ENCODE data around the gene FGF14. TPM values are rescaled to one million over a fixed set of nuclear protein-coding genes. Genes with fewer than 3 reads are reported as not detected.

FGF14 gene
- total RNA-seq, 4 donors from 2014 or later = 0.12 to 3.5 (median 1.3) TPM

DNA sequence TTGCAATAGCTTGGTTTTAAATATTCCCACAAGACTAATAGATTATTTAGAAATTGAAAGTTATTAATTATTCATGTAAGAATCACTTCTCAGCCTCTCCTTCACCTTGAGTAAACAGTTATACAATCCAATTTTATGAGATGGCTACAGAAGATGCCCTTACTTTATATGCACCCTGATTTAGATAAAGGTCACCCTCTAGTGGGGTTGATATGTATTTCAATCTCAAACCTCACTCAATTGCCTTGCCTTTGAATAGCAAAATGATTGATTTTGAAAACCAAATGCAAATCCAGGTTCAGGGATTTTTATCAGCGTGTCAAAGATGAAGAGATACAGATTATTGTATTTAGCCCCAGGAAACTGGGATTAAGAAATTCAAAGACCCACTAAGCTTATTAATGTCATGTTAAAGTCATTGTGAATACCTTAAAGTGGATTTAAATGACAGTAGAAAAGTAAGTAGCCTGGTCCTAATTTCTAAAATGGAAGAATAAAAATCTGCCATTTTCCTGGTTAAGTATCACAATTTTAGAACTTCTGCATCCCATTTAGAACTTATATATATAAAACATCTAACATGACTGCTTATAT, 644.3 kb downstream of the FGF14 start:
- DNase-seq (ENCODE audit: low spot score) = no peak
- TF ChIP-seq, protein P1, sequence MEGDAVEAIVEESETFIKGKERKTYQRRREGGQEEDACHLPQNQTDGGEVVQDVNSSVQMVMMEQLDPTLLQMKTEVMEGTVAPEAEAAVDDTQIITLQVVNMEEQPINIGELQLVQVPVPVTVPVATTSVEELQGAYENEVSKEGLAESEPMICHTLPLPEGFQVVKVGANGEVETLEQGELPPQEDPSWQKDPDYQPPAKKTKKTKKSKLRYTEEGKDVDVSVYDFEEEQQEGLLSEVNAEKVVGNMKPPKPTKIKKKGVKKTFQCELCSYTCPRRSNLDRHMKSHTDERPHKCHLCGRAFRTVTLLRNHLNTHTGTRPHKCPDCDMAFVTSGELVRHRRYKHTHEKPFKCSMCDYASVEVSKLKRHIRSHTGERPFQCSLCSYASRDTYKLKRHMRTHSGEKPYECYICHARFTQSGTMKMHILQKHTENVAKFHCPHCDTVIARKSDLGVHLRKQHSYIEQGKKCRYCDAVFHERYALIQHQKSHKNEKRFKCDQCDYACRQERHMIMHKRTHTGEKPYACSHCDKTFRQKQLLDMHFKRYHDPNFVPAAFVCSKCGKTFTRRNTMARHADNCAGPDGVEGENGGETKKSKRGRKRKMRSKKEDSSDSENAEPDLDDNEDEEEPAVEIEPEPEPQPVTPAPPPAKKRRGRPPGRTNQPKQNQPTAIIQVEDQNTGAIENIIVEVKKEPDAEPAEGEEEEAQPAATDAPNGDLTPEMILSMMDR (IDR thresholded peaks at IDR 0.05) = no peak
- no peak for ATAC-seq (ENCODE audit: low FRiP score)

DNA sequence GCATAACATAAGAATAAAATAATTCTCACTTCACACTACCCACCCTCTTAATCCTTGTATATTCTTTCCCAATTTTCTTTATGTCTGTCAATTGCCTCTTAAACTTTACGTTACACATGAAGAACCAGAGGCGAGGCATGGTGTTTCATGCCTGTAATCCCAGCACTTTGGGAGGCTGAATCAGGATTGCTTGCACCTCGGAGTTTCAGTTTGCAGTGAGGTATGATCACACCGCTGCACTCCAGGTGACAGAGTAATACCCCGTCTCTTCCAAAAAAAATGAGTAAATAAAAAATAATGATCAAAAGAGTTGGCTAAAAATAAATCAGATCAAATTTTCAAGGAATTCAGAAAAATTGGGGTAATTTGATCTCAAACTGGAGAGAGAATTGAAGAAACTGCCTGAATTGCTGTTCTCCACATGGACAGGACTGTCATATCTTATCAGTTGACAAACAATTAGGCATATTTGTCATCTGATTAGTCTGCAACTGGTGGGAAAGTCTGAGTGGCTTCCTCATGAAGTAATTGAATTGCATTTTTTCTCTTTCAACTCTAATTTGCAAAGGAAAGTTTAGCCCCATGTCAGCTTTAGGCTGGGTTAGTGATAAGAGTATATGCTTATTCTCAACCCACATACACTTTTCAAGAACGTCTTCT, 646.5 kb downstream of the FGF14 start:
- DNase-seq (ENCODE audit: low spot score) (no peak), ATAC-seq (ENCODE audit: low FRiP score) (no peak)
- TF ChIP-seq, protein P1 (IDR thresholded peaks at IDR 0.05) = no peak

DNA sequence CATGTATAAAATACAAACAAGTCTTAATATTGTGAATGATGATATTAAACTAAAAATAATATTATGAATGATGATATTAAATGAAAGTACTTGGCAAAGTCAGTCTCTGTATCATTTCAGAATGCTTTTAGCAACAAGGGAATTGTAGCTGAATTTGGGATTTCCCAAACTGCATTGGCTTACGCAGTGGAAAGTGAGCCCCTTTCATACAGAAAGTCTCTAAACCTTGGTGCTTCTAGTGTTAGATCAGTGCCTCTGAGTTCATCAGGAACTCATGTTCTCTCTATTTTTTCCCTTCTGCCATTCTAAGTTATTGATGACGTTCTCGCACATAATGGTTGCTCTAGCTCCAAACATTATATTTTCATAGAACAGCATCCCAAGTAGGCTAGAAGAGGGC, 649.4 kb downstream of the FGF14 start:
- ATAC-seq (ENCODE audit: low FRiP score) (no peak), DNase-seq (ENCODE audit: low spot score) (no peak)
- TF ChIP-seq, protein P1 (IDR thresholded peaks at IDR 0.05) = no peak

DNA sequence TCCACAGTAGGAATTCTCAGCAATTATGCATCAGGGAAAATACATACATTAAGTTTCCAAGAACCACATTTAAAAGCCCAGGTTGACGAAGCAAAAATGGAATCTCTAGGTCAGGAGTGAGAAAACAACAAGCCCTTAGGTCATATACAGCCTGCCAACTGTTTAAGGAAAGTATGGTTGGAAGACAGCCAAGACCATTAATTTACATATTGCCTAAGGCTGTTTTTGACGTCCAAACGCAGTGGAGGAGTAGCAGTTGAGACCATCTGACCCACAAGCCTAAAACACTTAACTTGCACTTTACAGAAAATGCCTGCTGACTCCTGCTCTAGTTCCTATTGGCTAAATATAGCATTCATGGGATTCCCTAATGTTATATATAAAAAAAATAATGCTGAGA, 650.4 kb downstream of the FGF14 start:
- DNase-seq (ENCODE audit: low spot score) = no peak
- peak; percentile 51 for ATAC-seq (ENCODE audit: low FRiP score)
- TF ChIP-seq, protein P1 (IDR thresholded peaks at IDR 0.05) = no peak

DNA sequence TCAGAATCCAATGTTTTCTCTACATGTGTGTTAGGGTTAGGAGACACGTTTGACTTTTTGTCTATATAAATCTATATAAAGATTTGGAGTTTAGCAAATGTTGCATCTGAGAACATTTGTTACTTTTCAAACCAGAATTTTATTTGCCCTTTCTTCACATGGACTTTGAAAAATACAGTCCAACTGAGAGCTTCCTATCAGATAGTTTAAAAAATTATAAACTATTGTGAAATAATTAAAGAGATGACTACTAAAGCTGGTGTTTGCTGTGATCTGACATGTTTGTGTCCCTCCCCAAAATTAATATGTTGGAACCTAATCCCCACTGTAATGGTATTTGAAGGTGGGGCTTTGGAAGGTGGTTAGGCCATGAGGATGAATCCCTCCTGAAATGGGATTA, 652.3 kb downstream of the FGF14 start:
- ATAC-seq (ENCODE audit: low FRiP score) (no peak), DNase-seq (ENCODE audit: low spot score) (no peak)
- TF ChIP-seq, protein P1 (IDR thresholded peaks at IDR 0.05) = no peak

DNA sequence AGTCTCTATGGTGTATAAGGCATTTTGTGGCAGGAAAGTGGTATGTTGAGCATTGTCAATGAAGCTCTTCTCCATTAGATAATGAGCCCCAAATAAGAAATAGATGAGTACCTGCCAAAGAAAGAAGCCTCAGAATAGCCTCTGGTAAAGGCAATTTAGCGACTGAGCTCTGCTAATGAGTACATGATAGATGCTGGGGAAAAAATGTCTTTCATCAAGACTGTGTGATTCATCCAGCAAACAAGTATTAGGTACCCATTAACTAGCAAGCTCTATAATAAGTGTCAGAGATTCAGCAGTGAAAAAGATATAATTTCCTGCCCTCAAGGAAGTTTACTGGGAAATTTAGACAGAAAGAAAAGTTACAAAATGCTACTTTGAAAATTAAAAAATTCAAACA, 654.8 kb downstream of the FGF14 start:
- DNase-seq (ENCODE audit: low spot score) (no peak), ATAC-seq (ENCODE audit: low FRiP score) (no peak)
- TF ChIP-seq, protein P1 (IDR thresholded peaks at IDR 0.05) = no peak

DNA sequence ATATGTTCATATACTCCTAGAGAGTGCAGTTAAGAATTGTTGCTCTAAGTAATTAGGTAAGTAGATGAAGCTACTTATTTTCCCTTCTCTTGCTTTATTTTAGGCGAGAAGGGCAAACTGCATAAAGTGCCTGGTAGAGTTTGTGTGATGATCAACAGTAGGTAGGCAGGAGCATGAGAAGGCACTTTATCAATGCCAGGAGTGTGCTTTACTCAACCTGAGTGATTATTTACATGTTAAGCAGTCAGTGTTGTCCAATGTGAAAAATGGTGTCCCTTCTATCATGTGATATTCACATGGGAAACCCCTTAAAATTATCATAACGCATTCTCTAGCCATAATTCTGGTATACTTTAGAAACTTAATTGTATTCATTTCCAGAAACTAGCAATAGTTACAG, 655.3 kb downstream of the FGF14 start:
- no peak for ATAC-seq (ENCODE audit: low FRiP score)
- no peak for DNase-seq (ENCODE audit: low spot score)
- TF ChIP-seq, protein P1 (IDR thresholded peaks at IDR 0.05) = no peak

Measured in omental fat pad (tissue), 4 donors.